HG03039 (cell line): ENCODE data around the gene PPP1R16B.
"Not testable (repeated sequence)": the region's sequence is repeated elsewhere in the genome, so short reads cannot be mapped to it uniquely, and the experiment has no call there.

Experiments used
- ATAC-seq: cut with Tn5 transposase; IDR thresholded peaks from one replicate; pipeline ENCODE4 v1.9.1; 2021; ENCODE audit warnings: mild to moderate bottlenecking, moderate library complexity; ENCODE audit not compliant: unreplicated experiment

The PPP1R16B gene

DNA sequence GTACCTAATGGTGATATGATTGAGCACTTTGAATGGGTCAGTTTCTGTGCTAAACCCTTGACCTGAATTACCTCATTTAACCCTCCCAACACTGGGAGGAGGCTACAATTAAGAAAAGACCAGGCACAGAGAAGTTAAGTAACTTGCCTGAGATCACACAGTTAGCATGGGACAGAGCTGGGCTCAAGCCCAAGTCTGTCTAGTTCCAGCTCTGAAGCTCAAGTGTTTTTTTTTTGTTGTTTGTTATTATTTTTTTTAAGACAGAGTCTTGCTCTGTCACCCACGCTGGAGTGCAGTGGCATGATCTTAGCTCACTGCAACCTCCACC is 124.7 kb downstream of the PPP1R16B start:
- ATAC-seq, result no peak

DNA sequence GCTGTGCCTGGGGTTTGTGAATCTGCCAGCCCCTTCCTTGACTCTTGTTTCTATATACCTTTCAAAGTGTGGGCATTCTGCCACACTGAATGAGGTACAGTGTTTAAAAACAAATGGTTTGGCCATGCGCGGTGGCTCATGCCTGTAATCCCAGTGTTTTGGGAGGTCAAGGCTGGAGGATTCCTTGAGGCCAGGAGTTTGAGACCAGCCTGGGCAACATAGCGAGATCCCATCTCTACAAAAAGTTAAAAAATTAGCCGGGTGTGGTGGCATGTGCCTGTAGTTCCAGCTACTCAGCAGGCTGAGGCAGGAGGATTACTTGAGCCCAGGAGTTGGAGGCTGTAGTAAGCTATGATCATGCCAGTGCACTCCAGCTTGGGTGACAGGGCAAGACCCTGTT is 126.5 kb downstream of the PPP1R16B start:
- no peak for ATAC-seq

DNA sequence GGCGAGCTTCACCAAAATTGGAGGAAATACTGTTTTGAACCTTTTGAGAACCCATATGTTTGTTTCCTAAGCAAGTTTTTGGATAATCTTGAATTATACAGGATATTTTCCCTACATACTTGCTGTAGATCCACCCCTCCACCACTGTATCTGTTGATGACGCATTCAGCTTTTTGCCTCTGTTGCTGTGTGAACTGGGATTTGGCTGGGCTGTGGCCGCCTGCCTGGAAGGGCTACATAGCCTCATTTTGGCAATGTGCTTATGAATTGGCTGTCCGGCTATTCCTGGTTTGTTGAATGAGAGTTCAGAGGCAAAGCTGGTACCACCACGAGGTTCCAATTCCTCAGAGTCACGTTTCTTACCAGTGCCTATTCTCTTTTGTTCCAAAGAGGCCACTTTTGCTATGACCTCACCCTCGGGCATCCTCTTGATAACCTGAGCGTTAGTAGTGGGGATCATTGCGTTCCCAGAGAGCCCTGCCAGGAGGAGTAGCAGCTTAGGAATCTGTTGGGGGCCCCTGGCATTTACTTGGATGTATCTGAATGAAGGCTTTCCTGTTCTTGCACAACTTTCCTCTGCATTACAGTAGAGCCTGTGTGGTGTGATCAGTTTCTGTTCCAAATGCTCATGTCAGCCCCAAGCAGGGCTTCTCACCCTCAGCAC is 127.1 kb downstream of the PPP1R16B start:
- ATAC-seq, result no peak

DNA sequence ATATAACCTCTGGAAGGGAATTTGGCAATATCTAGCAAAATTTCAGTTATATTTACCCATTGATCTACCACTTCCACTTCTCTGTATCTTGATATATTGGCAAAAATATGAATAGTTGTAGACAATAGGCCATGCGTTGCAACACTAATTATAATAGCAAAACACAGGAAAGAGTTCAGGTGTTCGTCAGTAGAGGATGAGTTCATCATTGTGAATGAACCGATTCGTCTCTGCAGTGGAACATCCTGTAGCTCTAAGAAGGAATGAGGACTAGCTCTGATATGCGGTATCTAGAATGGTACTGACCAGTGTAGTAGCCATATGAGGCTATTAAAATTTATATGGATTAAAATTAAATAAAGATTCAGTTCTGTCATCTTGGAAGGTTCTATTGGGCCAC is 129.0 kb downstream of the PPP1R16B start:
- no peak for ATAC-seq

DNA sequence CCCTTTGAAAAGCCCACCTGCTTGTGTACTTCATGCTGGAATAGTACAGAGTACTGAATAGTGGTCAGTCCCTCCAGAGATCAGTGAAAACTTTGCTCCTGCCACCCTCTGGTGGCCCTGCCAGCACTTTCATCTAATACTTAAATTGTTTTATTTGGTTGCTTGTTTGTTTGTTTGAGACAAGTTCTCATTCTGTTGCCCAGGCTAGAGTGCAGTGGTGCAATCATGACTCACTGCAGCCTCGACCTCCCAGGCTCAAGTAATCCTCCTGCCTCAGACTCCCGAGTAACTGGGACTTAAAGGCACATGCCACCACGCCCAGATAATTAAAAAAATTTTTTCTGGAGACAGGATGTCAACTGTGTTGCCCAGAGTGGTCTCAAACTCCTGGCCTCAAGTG is 129.8 kb downstream of the PPP1R16B start:
- no peak for ATAC-seq

DNA sequence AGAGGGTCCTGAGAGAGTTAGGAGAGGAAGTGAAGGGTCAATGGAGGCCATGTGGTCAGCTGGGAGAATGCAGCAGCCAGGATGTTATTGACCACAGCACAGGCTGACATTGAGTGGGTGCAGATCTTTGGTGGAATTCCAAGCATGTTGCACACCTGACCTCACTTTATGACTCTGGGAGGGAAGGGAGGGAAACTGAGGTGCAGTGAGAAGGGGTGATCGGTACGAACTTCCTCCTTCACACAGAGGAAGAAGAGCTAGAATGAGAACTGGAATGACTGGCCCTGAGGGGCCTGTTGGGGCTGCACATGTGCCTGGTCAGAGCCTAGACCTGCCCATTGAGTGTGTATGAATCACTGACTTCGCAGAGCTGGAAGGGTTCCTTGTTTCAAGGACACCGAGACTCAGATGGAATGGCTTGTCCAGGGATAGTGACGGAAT is 130.5 kb downstream of the PPP1R16B start:
- ATAC-seq, result no peak

DNA sequence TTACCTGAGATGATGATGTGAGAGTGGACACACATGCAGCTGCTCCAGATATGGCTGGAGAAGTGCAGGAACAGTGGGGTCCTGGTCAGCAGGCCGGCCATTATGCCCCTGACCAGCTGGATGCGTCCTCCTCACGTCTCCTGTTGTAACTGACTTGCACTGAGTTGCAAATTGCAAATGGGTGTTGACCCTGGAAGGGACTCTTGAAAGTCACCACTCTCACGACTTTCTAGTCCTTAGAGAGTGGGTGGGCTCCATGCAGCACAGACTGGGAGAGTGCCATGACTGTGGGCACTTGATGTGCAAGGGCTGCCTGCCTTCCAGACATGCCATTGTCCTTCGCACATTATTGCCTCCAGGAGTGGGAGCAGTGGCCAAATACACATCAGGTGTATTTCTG is 131.5 kb downstream of the PPP1R16B start:
- ATAC-seq, result no peak

DNA sequence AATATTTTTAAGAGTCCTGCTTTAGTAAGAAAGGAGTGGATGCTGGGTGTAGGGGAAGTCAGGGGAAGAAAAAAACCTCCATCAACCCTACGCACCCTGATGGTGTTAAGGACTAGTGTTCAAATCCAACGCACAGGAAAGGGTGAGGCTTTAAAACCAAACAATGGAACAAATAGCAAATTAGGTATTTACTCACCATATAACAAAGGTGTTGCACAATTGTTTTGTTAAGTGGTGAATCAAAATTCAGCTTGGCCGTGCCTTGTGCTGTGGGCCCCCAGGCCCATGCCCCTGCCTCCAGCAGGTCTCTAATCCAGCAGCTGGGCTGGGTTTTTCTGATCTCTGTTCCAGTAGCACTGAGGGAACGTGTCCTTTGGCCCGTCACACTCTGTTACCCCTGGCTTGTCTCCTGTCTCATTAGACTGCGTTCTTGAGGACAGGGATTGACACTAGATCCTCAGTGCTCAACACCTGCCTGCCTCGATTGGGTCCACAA is 132.5 kb downstream of the PPP1R16B start:
- ATAC-seq, result no peak

DNA sequence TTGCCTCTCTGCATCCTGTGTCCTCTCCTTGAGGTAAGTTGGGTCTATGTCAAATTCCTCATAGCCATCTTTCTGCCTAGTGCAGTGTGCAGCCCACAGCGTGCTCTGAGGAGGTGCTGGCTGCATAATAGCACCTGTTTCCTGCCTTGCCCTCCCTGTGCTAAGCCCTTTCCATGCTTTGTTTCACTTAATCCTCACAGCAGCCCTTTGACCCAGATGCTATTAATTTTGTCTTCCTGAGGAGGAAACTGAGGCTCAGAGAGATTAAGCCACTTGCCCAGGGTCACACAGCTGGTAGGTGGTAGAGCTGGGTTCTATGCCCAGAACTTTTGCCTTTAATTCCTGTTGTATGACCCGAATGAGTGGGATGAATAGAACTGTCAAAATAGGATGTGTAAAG is 134.2 kb downstream of the PPP1R16B start:
- ATAC-seq, result no peak

DNA sequence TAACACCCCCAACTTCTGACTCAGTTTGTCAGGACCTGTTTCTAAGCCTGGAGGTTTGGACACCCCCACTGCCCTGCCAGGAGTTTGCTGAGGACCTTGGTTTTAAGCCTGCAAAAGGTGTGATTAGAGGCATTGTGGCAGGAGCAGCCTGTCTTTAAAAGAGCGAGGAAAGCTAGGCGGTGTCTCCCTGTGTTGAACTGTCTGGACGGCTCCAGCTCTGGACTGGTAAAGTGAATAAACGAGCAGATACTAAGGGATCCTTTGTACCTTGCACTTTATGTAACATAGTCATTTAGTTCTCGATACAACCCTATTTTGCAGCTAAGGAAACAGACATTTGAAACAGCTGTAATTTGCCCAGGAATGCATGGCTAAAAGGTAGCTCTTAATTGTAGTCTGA is 135.1 kb downstream of the PPP1R16B start:
- ATAC-seq, result no peak

DNA sequence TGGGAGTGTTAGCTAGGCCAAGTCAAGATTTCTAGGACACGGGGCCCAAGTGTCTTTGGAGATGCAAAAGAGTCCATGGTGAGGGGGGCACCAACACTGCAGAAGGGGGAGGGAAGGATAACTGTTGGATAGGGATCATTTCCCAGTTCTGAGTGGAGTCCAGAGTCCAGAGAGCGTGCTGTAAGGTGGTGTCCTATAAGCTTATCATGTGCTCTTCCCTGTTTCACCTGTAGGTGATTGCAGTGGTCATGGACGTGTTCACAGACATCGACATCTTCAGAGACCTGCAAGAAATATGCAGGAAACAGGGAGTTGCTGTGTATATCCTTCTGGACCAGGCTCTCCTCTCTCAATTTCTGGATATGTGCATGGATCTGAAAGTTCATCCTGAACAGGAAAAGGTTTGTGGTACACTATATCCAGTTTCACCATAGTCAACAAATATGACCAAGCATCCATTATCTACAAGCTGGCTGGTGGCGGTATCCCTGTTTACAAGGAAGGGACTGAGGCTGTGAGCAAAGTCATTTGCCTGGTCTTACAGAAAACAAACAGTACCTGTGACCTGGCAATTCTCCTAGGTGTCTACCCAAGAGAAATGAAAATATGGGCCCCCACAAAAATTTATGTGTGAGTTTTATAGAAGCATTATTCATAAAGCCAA is 136.4 kb downstream of the PPP1R16B start:
- no peak for ATAC-seq

DNA sequence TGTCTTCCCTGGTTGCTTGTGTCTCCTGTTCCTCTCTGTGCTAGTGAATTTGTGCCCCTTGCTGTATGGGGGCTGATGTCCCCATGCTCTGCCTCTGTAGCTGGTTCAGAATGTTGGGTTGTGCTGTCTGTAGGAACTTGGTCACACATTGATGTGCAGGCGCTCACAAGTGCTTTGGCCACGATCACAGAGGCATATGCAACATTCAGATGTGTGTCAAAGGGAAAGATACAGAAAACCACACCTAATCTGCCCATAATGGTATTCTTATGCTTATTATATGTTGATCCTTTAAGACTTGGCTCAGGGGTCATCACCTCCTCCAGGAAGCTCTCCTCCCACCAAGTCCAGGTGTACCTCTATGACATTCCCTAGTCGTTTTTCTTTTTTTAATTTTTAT is 139.5 kb downstream of the PPP1R16B start:
- ATAC-seq, result no peak

DNA sequence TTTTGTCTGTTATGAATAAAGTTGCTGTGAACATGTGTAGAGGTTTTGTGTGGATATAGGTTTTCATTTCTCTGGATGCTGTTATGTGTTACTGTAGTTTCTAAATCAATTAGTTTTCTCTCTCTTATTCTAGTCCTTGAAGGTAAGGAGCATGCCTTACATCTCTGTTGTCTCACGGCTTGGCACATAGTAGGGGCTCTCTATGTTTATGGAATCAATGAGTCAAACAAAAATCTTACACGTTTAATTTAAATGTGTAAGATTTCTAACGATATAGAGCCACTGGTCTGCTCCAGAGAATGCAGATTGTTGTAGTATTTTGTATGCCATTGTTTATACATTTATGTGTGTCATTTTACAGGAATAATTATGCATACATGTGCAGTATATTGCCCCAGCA is 141.3 kb downstream of the PPP1R16B start:
- ATAC-seq, result no peak

DNA sequence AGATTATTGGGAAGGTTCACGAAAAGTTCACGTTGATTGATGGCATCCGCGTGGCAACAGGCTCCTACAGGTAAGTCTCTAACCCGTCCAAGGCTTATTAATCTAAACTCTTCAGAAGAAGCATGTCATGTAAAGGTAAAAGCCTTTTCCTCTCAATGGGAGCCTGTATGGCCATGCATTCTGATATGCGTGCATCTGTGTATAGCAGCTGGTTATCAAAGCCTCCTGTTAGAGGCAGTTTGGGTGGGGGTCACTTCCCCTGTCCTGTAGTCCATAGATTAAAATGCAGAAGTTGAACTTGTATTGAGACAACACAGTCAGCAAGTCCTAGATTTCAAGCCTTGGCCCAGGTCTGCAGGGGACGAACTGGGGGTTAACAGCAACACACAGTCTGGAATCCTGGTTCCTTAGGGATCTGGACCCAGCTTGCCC is 142.4 kb downstream of the PPP1R16B start:
- no peak for ATAC-seq

DNA sequence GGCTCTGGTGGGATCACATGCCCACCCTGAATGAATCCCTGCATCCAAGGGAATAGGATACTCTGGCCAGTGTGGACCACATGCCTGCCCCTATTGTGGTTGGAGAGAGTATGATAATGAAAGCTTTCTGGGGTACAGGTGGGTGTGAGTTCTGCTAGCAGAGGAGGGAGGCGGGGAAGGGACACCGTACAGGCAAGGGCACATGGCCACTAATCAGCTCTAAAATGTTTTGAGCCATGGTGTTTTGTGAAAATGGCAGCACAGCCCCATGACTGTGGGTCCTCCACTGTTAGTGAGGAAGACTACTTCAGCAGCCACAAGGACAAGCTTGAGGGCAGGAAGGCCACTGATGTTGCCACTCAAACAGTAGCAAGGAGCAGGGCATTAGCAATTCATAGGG is 144.8 kb downstream of the PPP1R16B start:
- ATAC-seq, result no peak

DNA sequence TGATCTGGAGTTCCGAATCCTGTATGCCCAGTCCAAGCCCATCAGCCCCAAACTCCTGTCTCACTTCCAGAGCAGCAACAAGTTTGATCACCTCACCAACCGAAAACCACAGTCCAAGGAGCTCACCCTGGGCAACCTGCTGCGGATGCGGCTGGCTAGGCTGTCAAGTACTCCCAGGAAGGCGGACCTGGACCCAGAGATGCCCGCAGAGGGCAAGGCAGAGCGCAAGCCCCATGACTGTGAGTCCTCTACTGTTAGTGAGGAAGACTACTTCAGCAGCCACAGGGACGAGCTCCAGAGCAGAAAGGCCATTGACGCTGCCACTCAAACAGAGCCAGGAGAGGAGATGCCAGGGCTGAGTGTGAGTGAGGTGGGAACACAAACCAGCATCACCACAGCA is 146.1 kb downstream of the PPP1R16B start:
- ATAC-seq, result no peak

DNA sequence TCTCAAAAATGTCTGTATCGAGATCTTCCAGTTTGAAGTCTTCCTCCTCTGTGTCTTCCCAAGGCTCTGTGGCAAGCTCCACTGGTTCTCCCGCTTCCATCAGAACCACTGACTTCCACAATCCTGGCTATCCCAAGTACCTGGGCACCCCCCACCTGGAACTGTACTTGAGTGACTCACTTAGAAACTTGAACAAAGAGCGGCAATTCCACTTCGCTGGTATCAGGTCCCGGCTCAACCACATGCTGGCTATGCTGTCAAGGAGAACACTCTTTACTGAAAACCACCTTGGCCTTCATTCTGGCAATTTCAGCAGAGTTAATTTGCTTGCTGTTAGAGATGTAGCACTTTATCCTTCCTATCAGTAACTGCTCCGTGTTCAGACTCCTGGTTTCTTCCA is 146.7 kb downstream of the PPP1R16B start:
- ATAC-seq, result no peak

DNA sequence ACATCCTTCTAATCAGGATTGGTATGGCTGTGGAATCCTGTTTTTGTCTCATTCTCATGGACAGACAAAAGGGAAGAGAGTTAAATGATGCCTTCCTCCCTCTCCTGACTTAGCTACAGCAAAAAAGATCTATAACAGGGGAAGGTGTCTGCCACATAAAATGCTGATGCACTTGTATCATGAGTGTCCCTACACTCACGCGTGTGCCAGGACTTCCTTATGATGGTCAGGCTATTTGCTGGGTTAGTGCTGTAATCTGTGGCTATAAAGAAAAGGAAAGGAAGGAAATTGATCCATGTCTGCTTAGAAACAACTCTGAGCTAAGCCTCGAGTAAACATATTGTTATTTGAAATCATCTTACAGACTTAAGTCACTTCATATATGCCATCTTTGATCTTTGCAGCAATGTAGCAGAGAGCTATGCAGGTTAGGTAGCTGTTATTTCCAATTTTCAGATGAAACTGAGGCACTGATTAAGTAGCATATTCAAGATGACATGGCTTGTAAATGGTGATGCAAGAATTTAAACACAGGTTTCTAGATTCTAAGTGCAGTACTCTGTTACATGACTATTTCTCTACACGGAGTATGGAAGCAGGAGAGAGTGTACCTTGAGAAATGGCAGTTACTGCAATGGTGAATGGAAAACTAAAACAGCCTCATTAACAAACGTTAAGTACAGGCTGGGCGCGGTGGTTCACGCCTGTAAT is 148.3 kb downstream of the PPP1R16B start:
- no peak for ATAC-seq

DNA sequence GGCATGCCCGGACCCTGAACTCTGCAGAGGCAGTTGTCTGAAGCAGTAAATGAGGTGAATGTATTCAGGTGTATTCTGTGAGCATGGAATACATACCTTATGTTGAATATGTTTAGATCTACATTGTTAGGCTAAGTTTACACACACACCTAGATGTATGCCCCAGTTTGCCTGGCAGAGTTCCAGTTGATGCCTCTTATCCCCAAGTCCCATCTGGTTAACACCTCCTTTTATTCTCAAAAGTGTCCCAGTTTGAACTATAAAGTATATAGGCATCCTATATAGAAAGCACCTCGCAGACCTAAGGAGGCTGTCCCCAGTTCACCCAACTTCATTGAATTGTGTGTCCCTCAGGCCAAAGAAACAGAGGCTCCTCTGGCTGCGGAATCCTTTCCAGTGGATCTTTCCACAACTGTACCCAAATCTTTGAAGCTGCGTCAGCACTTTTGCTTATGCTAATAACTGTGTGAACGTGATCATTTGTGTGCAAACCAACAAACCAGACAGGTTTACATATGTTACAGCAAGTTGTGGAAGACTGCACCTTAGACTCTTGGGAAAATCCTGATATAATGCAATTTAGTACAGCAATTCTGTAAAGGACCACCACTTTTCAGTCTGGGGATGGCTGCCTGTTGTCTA is 151.9 kb downstream of the PPP1R16B start:
- no peak for ATAC-seq

DNA sequence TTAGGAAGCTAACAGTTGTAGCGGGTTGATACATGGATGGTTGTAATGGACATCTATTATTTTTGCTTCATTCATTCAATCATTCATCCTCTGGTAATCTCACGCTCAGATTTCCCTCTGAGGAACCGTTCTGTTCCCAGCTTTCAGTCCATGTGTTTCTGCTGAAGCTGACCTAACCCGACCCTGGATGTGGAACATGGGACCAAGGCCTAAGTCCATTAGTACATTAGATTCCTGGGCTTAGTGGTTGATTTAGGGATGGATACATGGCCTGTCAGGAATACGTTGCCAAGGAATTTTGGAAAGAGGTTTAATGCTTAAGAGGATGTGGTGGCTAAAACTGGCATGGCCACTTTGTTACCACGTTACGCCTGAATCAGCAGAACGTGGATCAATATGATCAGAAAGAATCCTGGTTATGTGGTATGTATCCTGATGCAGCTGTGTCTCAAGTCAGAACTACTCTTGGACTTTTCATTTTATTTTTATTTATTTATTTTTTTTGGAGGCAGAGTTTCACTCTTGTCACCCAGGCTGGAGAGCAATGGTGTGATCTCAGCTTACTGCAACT is 152.5 kb downstream of the PPP1R16B start:
- no peak for ATAC-seq

DNA sequence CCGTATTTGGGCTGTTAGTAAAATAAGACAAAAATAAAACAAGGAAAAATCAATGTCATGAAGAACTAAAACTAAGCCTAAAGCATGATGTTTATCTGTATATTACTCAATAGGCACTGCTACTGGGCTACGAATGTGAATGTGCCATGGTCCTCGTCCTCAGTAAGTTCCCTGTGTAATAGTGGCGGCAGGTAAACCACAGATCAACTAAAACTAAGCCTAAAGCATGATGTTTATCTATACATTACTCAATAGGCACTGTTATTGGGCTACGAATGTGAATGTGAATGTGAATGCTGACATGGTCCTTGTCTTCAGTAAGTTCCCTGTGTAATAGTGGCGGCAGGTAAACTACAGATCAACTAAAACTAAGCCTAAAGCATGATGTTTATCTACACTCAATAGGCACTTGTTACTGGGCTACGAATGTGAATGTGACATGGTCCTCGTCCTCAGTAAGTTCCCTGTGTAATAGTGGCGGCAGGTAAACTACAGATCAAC is 154.7 kb downstream of the PPP1R16B start:
- not testable (repeated sequence) for ATAC-seq
